Ureter (tissue), 1 donor: ENCODE data around the gene DIP2C. TPM values are rescaled to one million over a fixed set of nuclear protein-coding genes. Genes with fewer than 3 reads are reported as not detected.
"Not testable (repeated sequence)": the region's sequence is repeated elsewhere in the genome, so short reads cannot be mapped to it uniquely, and the experiment has no call there.

ENCODE experiments used
- DNase-seq: peaks from one replicate; pipeline ENCODE4 v3.0.0-alpha.2; 2020; ENCODE audit warnings: low spot score
- total RNA-seq: library from RNA; stranded (reverse); gene quantifications from one replicate; pipeline ENCODE4 v1.2.4, GENCODE V29; 2023
- donor health status: DM: yes; HTN: yes; CAD: no.

Gene DIP2C
- total RNA-seq, 1 donor from 2014 or later: 26.8 TPM

DNA sequence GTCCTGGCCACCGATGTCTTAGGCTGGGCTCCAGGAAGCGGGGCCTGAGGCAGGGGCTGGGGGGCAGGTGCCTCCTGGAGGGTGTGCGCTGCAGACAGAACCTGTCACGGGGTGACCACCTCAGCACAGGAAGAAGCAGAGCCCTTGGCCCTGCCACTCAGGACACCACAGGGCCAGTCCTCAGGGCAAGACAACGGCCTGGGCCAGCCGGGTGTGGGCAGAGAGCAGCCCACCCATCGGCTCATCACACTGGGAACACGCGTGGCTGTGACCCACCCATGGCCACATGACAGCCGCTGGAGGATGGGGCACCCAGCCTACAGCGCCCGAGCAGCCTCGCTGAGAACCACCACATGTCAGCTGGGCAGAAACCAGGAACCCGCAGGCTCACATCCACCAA lies 5.9 kb upstream of the DIP2C start:
- DNase-seq: no peak

- no peak for DNase-seq
Observed at GRCh38 chr10:693506-693905, 4.0 kb upstream of the DIP2C start.

DNA sequence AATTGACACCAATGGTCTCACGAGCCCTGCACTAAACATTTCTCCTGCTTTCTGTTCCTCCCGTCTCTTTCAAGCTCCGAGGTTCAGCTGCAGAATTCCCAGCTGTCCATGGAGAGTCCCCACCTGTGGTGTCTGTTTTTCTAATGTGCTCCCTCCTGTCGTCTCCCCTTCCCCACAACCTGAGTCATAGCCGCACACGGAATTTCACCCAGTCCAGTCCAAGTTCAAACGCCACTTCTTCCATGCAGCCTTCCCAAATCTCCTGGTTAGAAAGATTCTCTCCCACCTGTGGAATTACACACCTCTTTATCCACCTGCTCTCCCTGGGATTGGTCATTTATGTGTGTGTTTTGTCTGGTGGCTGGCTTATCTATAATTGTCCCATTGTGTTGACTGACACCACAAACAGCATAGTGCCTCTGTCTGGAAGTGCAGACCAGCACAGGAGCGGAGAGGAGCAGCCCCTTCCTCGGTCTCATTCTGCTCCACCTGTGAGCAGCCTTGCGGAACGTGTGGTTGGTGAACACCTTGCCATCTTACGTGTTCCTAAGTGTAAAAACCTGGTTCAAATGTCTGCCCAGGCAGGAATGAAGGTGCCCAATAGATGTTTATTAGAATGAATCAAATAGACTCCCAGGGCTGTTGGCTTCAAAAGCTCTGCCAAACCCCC lies 3.3 kb upstream of the DIP2C start:
- DNase-seq: no peak

DNA sequence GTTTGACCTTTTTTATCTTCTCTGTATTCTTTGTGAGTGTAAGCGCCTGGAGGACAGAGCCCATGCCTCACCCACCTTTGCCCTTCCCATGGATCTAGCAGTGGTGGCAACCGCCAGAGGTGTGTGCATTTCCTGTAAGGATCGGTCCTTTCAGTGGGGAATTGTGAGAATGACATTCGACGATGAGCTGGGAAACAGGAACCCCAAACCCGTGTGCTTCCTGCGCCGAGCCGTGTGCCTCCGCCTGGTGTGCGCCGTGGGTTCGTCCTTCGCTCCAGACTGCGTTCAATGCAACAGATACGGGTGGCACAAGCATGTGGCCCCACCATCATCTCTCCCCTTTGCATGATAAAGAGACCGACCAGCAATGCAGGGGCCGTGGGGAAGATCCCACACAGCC lies 1.7 kb upstream of the DIP2C start:
- no peak for DNase-seq

- no peak for DNase-seq
Observed at GRCh38 chr10:690372-691161, 1.1 kb upstream of the DIP2C start.

- no peak for DNase-seq
Observed at GRCh38 chr10:689121-689451, 382 bp downstream of the DIP2C start.

GRCh38 chr10:688312-689120 lies 952 bp downstream of the DIP2C start:
- no peak for DNase-seq

DNA sequence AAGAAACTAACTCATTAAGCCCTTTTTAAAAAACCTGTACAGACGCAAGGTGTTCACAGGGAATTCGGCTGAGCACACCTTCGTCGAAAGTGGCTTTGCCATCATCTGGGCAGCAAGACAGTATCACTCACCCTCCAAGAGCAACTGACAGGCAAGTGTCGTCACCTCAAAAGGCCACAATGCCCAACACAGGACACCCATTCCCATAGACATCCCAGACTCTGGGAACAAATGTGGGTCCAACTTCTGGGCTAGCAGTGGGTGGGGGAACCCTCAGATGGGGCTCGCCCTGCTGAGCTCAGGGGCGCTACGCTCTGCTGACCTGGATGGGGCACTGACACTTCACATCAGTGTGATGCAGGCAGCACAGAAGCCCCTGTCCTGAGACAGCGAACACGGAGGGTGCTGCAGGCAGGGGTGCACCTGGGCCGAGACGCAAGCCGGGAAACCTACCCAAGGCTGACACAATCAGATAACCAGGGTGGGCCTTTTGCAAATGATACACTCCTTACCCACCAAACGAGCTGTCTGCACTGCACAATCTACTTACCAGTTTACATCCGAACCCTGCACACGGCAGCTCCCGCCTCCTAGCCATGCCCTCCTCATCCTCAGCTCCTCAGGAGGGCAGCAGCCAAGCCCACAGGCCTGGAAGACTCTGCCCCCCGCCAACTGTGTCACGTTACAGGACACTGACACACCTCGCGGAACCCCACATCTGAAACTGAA lies 1.7 kb downstream of the DIP2C start:
- no peak for DNase-seq

DNA sequence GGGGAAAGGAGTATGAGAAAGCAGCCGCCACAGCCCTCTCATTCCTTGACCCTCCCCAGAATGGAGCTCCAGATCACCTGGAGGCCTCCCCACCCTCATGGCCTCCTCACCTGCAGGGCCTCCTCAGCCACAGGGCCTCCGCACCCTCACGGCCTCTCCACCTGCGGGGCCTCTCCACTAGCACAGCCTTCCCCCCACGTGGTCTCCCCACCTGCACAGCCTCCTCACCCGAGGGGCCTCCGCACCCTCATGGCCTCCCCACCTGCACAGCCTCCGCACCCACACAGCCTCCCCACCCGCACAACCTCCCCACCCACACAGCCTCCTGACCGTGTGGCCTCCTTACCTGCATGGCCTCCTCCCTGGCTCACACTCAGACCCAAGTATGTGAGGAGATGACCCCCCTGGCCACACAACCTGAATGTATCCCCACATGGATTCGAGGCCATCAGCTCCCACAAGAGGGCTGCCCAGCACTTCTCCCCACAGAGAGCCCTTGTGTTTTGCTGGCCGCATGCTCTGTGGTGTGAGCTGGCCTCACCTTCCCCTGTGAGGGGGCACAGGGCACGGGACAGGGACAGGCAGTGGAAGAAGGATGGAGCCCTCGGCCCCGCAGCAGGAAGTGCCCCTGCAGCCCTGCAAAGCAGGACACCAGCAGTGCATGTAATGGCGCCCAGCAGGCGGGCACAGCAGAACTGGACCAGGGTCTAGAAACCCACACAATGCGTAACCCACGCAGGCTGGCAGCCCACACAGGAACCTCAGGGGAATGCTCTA lies 3.1 kb downstream of the DIP2C start:
- no peak for DNase-seq

DNA sequence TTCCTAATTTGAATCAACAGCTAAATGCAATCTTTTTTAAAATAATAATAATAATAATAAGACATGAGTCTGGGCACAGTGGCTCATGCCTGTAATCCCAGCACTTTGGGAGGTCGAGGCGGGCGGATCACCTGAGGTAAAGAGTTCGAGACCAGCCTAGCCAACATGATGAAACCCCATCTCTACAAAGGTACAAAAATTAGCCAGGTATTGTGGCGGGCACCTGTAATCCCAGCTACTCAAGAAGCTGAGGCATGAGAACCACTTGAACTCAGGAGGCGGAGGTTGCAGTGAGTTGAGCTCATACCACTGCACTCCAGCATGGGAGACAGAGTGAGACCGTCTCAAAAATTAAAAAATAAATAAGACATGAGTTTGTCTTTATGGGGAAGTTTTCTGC lies 3.9 kb downstream of the DIP2C start:
- no peak for DNase-seq

DNA sequence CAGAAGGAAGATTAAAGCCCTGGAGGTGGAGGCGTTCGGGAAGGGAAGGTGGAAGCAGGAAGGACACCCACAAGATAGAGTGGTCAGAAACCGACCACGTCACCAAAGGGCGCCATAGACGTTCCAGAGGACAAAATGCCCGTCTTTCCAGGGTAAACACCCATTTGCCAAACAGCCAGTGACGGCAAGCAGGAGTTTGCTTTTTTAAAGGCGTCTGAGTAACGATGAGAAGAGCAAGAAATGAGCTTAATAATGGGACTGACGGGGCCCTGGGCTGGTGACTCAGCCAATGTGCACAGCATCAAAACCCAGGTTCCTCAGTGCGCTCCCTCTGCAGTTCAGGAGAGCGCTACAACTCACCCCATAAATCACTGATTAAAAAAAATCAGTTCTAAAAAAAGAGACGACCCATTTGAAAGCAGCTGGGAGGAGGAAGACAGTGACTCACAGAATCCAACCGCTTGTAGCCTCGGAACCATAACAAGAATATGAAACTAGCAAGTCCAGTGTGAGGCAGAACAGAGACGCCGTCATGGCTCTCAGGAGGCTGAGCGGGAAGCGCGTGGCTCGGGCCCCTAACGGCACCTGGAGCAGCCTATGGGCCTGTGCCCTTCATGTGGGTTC lies 5.9 kb downstream of the DIP2C start:
- no peak for DNase-seq

- DNase-seq: no peak
Observed at GRCh38 chr10:682931-683447, 6.5 kb downstream of the DIP2C start.

DNA sequence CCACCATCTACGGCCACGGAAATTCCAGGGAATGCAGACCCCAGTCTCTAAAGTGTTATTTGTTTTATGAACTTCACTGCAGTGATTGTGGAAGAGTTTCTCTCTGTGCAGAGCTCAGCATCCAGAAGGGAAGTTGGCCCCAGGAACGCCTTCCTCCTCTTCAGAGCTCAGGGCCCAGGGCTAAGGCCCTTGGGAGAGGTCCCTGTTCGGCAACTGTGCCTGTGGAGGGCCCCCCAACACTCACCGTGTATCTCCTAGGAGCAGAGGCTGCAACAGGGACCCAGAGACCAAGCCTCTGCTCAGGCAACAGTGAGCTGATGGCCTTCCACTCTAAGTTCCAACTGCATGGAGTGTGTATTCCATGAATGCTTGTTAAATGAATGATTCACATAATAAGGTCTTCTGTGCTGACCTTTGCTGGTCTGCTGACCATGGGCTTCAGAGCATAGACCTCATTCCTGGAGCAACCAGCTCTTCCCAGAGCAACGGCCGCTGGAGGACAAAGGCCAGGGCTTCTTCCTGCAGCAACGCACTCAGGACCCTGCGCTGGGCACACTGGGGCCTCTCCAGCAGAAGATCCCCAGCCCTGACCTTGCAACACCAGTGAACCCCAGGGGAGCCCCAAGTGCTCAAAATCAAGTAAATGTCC lies 7.7 kb downstream of the DIP2C start:
- no peak for DNase-seq

GRCh38 chr10:680745-681144 lies 8.7 kb downstream of the DIP2C start:
- no peak for DNase-seq

DNA sequence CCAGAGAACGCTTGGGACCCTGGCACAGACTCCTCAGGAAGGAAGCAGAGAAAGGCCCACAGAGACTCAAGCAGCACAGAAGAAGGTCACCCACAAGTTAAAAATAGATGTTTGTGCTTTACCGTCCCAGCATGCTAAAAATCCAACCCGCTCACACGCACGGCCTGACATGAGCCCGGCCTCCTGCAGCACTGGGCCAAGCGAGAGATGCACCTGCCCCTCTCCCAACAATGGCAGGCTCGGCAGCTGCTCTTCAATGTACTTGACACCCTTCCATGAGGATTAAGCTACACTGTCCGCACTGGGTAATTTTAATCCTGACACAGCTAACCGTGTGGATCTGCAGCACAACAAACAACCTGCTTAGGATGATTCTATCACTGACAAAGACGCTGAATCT lies 9.3 kb downstream of the DIP2C start:
- DNase-seq: no peak

DNA sequence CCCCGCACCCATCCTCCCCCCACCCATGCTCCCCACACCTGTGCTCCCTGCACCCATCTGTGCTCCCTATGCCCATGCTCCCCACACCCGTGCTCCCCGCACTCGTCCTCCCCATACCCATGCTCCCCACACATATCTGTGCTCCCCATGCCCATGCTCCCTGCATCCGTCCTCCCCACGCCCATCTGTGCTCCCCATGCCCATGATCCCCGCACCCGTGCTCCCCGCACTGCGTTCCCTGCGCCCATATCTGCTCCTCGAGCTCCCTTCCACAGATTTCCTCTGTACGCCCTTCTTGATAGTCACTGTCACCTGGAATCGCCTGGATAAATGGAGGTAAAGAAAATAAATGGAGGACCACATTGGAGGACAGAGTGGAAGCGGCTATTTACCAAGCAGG lies 9.9 kb downstream of the DIP2C start:
- DNase-seq: no peak

GRCh38 chr10:678662-679005 lies 10.8 kb downstream of the DIP2C start:
- DNase-seq: not testable (repeated sequence)

GRCh38 chr10:677750-678661 lies 11.5 kb downstream of the DIP2C start:
- no peak for DNase-seq

GRCh38 chr10:677038-677437 lies 12.4 kb downstream of the DIP2C start:
- DNase-seq: no peak
